ENCODE data around the gene TMEM26.
"Not testable (repeated sequence)": the region's sequence is repeated elsewhere in the genome, so short reads cannot be mapped to it uniquely, and the experiment has no call there.

TMEM26 gene

DNA sequence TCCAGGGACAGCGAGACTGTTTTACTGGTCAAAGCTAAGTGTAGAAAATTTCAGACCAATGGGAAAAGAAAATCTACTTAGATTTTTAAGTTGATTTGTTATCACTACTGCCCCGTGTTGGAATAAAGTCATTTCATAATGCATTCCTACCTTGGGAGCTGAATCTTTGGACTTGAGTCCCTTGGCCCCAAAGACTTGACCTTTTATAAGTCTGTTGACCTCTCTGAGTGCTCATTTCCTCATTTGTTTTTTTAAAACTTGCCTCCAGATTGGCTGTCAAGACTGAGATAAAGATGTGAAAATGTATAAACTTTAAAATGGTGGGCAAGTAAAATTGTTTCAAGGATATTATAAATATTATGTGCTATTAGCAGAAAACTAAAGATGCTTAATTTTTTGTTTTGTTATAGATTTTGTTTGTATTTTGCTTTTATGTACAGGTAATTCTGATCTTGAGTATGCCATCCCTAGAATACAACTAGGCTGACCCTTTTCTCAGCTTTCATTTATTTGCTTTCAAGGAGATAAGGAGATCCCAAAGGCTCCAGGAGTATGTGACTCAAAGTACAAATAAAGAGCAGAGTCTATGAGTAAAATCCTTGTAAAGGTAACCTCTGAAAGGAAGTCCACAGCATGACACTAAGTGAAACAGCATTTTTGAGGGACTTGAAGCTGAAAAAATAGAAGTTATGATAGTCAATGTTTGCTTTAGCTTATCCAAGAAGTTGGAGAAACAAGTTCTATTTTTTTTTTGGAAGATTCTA lies 54.6 kb downstream of the TMEM26 start:
- DNase-seq, result no peak

DNA sequence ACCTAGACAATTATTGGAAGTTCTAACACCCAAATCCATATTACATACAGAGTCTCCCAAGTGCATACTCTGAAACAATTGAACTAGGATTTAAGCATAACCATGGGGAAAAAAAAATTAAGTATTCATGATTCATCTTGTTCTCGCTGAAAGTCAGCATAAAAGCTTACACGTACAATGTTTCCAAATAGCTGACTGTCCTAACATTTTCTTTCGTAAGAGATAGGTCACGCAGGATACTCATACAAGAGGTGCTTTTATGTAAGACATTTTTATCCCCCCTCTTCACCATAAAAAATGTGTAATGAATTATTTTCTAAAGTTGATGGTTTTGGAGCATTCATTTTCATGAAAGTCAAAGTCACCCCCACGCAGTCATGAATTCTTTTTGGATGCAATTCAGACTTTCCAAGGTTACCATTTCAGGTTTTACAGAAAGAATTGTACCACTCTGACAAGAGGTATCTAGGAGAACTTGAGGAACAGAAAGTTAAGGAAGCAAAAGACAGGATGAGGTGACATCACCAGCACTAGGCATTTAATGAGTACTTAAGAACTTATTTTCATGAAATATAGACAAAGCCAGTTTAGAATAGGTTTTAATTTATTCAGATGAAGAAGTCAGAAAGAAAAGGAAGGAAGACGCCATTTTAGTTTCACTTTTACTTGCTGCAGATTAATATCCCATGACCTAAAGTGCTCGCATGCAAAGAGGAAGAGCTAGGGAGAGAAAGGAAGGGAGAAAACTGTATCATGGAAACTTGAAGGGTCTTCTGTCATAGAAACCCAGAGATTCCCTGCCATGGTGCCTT lies 55.8 kb downstream of the TMEM26 start:
- DNase-seq, result no peak

DNA sequence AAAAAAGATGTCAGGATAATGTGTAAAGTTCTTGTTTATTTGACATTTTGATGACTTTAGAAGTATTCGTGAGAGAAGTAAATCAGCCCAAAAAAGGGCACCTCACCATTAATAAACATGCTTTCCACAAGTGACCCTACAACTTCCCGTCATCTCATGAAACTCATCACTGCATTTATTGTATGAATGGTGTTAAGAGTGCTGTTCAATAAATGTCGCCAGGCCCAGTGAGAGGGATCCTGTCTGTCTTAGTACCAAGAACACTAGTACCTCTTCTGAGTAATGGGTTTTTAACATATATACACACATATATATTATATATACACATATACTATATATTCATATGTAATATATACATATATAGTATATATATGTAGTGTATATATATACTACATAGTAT lies 61.9 kb downstream of the TMEM26 start:
- DNase-seq, result no peak

DNA sequence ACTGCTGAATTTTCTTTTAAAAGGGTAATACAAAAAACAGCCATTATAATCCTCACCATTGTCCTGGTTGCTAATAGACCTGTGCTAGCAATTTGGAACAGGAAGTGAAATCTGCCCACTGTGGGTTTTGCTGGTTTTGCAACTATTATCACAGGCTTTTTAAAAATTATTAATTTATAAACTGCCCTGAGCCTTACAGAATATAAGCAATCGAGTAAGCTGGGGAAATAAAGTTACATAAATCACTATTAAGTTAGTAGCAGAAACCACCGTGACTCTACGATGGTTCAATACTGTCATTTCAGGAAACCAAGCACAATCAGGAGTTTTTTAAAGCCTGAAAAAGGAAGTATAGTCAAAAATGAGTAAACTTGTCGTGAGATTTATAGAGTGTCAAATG lies 62.3 kb downstream of the TMEM26 start:
- DNase-seq, result no peak

DNA sequence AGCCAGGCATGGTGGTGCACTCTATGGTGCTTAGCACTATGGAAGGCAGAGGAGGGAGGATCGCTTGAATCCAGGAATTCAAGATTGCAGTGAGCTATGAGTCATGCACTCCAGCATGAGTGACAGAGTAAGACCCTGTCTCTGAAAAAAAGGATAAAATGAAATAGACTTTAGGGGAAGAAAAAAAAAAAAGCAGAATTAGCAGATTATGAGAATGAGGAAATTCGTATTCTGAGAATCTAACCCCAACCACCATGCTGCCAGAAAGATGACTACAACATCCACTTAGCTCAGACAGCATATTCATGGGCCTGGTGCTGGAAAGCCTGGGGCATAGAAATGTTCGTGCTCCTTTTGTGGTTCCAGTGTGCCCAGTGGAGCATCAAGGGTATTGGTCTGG lies 63.3 kb downstream of the TMEM26 start:
- DNase-seq, result no peak

DNA sequence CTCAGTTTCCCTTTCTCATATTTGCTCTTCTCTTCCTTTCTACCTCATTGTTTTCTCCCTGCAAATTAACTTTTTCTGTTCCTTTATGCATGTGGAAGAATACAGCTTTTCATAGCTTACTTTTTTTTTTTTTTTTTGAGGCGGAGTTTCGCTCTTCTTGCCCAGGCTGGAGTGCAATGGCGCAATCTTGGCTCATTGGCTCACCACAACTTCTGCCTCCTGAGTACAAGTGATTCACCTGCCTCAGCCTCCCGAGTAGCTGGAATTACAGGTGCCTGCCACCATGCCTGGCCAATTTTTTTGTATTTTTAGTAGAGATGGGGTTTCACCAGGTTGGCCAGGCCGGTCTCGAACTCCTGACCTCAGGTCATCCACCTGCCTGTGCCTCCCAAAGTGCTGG lies 64.2 kb downstream of the TMEM26 start:
- DNase-seq, result not testable (repeated sequence)

DNA sequence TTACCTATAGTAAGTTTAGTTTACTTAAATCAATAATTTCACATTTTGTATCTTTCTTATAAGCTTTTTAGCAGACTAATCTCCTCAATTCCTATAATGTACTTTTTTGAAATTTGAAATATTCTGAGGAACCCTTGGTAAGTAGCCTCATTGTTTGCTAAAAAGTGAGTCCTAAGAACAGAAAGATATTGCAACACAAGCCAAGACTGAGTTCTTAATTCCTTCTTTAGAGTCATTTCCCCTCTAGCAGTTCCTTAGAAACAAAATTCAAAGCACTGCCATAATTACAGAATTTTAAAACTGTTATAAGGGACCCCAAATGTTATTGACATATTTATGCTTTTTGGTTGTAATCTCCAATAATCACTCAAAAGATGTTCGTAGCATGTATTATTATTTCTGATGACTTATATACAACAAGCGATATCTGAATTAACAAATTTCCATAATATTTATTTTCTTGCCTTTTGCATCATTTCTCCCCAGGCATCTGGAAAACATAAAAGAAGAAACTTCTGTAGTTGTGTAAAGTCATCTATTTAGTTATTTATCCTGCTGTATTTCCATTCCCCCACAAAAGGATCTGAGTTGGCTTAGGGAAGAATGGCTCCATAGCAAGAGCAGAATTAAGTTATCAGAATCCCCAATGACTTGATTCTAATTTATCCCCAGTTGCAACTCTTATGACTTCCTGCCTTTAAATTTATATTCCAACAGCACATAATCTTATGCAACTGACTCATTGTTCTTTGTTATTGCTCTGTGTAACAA lies 67.8 kb downstream of the TMEM26 start:
- no peak for DNase-seq

DNA sequence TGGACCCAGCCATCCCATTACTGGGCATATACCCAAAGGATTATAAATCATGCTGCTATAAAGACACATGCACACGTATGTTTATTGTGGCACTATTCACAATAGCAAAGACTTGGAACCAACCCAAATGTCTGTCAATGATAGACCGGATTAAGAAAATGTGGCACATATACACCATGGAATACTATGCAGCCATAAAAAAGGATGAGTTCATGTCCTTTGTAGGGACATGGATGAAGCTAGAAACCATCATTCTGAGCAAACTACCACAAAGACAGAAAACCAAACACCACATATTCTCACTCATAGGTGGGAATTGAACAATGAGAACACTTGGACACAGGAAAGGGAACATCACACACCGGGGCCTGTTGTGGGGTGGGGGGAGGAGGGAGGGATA lies 72.0 kb downstream of the TMEM26 start:
- not testable (repeated sequence) for DNase-seq

DNA sequence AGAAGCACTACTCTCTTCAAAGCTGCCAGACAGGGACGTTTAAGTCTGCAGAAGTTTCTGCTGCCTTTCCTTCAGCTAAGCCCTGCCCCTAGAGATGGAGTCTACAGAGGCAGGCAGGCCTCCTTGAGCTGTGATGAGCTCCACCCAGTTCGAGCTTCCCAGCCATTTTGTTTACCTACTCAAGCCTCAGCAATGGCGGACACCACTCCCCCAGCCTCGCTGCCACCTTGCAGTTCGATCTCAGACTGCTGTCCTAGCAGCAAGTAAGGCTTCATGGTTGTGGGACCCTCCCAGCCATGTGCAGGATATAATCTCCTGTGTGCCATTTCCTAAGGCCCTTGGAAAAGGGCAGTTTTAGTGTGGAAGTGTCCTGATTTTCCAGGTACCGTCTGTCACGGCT lies 74.3 kb downstream of the TMEM26 start:
- DNase-seq, result no peak

DNA sequence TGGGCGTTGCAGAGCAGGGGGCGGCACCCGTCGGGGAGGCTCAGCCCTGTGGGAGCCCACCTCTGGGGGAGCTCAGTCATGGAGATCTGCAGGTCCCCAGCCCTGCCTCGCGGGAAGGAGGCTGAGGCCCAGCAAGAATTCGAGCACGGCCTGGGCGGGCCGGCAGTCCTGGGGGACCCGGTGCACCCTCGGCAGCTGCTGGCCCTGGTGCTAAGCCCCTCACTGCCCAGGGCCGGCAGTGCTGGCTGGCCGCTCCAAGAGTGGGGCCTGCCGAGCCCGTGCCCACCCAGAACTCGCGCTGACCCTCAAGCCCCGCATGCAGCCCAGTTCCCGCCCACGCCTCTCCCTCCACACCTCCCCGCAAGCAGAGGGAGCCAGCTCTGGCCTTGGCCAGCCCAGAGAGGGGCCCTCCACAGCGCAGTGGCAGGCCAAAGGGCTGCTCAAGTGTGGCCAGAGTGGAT lies 76.2 kb downstream of the TMEM26 start:
- no peak for DNase-seq

DNA sequence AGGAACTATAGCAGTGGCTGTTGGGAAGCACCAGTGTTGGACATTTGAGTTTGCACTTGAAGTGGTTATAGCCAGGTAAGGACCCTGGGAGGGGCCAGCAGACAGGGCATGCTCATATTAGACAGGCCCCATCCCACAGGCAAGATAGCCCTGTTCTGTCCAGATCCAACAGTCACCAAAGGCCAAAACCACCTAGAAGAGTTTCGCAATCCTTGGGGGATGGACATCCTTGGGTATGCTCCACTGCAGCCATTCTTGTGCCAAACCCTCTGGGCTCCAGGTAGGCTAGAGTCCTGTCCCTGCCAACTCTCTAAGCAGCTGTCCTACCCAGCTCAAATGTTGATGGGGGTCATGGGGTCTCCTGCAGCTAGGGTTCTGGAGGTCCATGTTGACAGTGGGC lies 76.8 kb downstream of the TMEM26 start:
- no peak for DNase-seq

DNA sequence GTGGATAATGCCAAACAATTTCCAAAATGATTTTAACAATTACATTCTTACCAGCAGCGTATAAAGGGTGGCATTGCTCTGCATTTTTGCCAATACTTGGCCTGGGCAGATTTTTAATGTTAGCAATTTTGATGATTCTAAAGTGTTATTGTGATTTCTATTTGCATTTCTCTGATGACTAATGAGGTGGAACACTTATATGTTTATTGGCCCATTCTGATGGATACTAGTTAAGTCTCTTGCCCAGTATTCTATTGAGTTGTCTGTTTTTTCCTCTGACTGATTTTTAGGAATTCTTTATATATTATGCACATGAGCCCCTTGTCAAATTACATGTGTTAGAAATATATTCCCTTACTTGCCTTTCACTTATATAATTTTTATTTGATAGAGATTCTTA lies 86.8 kb downstream of the TMEM26 start:
- no peak for DNase-seq

DNA sequence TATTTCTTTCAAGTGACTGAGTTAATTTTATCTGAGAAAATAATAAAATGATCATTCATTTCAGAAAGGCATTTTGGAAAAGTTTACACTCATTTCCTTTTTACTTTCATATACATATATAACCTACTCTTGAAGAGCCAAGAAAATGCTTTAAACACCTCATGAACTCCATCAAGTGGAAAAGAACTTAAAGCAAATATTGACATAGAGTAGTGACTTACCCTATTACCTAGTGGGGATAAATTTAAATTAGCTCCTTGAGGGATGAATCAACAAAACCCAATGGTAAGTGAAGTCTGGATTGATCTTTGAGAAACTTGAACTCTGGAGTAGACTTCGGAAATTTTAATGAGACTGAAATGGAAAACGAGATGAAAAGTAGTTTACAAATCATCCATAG lies 88.6 kb downstream of the TMEM26 start:
- DNase-seq, result no peak

DNA sequence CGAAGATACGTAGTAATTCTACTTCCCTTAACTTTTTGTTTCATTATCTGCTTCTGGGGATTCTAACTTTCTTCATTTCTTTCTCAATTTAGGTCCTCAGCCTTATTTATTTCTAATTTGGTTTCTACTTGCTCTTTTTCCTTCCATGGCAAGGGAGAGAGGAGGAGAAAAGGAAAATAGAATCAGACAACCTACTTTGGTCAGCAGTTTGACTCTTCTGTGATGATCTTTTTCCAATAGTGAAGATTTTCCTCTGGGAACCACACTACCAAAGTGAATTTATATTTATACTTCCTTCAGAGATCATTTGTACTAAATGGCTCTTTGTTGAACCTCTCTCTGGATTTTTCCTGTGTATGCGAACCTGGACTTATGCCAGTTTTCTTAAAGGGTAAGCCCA lies 90.2 kb downstream of the TMEM26 start:
- DNase-seq, result no peak

DNA sequence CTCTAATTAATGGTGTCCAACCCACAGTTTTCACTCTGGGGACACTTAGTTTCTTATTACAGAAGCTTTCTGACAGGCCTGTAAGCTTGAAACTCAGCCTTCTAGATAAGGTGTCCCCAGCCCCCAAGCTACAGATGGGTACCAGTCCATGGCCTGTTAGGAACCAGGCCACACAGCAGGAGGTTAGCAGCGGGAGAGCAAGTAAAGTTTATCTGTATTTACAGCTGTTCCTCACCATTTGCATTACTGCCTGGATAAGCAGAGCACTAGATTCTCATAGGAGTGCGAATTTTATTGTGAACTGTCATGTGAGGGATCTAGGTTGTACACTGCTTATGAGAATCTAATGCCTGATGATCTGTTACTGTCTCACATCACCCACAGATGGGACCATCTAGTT lies 93.7 kb downstream of the TMEM26 start:
- no peak for DNase-seq

DNA sequence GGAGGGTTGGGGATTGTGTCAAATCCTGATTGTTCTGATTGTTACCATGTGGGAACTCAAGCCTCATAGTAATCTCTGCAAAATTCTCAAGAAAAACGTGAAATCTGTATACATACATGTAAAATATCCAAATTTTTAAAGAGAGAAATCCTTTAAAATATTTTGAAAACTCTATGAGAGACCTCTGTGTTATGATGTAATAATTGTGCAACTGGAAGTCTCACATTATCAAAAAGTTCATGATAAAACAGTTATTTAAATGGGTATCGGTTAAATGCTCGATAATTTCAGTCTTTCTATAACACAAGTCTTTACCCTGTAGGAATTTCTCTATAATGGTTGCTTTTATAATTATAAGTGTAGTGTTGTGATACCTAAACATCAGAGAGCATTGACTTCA lies 95.5 kb downstream of the TMEM26 start:
- DNase-seq, result no peak
